ENCODE measurements around the gene TMEM33. TPM values are rescaled to one million over a fixed set of nuclear protein-coding genes. Genes with fewer than 3 reads are reported as not detected.

TMEM33 gene
- total and polyA plus RNA-seq, 7 donors, result 6.8 to 39.2 (median 24.2) TPM

GRCh38 chr4:41990365-41991111 is 55.3 kb downstream of the TMEM33 start, which contains the start of gene SLC30A9:
SLC30A9 (plus strand) TSS chr4:41990530; CDS start chr4:41990652, 122 bp downstream.
- TF ChIP-seq CTCF (IDR thresholded peaks at IDR 0.05), result peak; percentile 46
- intact Hi-C loops (cut with DNase I), result loop anchor here in 1 of 2 donors (2.0 kb wide), 1 partner anchor 56 kb away; the partner anchor contains the start of gene TMEM33
- ATAC-seq (peak; percentile 99 to 100 (median 99)), DNase-seq (peak; percentile 92 to 96)
- 0 to 1% (median 0%) methylated on average over 61 to 64 of the region's 64 CpGs for WGBS, 3 donors
- Histone ChIP-seq H3K4me1 (peaks cover 18% of the 10 kb centered on the region), H3K9me3 (no peaks in the 10 kb centered on the region), H3K27me3 (ENCODE audit: insufficient read depth in 3 of 3, low read length in 2 of 3) (no peaks in the 10 kb centered on the region), H3K4me3 (peak within 1 kb of the TSS; percentile 90), H3K36me3 (ENCODE audit: insufficient read depth in 1 of 2, low read depth in 1 of 2) (no peaks in the 10 kb centered on the region), H3K27ac (peak within 1 kb of the TSS; percentile 90)

DNA sequence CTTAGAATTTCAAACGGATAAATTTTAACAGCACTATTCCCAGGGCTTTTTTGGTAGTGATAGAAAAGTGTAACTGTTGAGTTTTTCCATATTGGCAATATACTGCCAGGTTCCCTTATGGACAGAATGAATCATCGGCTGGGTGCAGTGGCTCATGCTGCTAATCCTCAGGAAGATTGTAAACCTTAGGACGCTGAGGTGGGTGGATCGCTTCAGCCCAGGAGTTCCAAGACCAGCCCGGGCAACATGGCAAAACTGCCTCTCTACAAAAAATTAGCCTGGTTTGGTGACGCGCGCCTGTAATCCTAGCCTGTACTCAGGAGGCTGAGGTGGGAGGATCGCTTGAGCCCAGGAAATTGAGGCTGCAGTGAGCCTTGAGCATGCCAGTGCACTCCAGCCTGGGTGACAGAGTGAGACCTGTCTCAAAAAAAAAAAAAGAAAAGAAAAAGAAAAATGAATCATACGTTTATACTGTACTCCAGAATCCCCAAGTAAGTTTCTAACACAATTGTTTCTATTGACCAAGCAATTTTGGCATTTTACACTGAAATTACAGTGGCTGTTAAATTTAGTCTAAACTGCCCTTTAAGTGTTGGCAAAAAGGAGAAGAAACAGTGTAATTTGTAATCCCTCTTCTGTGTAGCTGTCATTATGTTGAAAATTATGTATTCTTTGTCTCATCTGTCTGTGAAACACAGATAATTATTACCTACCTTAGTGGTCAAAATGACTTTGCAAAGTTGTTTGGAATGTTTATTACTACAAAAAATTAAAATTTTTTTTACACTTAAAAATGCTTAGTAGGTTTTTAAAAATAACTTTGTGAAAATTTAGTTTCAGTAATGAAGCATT is 56.9 kb downstream of the TMEM33 start:
- intact Hi-C loops (cut with DNase I), result loop anchor here in 1 of 2 donors (2.0 kb wide), 1 partner anchor 57 kb away; the partner anchor contains the start of gene TMEM33
- no peak for DNase-seq
- no peak for TF ChIP-seq CTCF (IDR thresholded peaks at IDR 0.05)

DNA sequence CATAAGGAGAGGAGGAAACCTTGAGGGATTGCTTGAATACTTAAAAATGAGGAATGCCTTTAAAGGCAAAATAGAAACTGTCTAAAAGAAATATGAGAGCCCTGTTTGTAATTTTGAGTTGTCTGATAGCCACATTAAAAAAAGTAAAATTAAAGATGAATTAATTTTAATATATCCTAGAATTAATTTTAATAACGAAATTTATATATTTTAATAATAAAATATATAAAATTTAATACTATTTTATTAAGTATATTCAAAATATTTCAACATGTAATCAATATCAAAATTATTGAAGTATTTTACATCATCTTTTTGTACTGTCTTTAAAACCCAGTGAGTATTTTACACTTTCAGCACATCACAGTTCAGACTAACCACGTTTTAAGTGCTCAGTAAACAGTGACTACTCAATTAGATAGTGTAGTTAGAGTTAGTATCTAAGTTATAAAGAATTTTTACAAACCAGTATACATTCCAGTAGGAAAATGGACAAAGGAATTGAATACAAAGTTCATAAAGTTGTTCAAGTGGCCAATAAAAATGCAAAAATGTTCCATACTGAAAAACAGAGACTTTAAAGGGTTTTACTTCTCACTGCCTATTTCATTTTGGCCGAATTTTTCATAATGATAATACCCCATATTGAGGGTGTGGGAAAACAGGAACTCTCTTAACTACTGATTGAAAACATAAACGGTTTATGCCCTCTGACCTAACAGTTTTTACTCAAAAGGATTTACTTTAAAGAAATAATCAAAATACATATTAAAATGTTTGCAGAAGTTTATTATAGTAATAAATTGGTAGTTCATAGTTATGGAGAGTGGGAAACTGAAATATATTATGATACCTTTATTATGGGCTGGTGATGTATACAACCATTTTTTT is 58.0 kb downstream of the TMEM33 start:
- Histone ChIP-seq H3K9me3 (no peaks in the 10 kb centered on the region), H3K4me1 (peaks cover 18% of the 10 kb centered on the region), H3K4me3 (no peak overlapping the region), H3K27me3 (ENCODE audit: insufficient read depth in 3 of 3, low read length in 2 of 3) (no peaks in the 10 kb centered on the region), H3K27ac (no peak overlapping the region), H3K36me3 (ENCODE audit: insufficient read depth in 1 of 2, low read depth in 1 of 2) (no peaks in the 10 kb centered on the region)
- no peak for TF ChIP-seq CTCF (IDR thresholded peaks at IDR 0.05)
- ATAC-seq, result no peak
- WGBS, 3 donors, result 80 to 87% (median 87%) methylated on average over 4 of the region's 4 CpGs
- intact Hi-C loops (cut with DNase I), result no loop called here
- no peak for DNase-seq

More for the DNA sequence above, 56.9 kb downstream of the TMEM33 start:
- Histone ChIP-seq H3K36me3 (ENCODE audit: insufficient read depth in 1 of 2, low read depth in 1 of 2) (no peaks in the 10 kb centered on the region), H3K9me3 (no peaks in the 10 kb centered on the region), H3K4me3 (peak overlapping the region; percentile 90), H3K27ac (no peak overlapping the region), H3K27me3 (ENCODE audit: insufficient read depth in 3 of 3, low read length in 2 of 3) (no peaks in the 10 kb centered on the region), H3K4me1 (peaks cover 18% of the 10 kb centered on the region)
- 89 to 91% (median 90%) methylated on average over 10 of the region's 10 CpGs for WGBS, 3 donors
- no peak for ATAC-seq

DNA sequence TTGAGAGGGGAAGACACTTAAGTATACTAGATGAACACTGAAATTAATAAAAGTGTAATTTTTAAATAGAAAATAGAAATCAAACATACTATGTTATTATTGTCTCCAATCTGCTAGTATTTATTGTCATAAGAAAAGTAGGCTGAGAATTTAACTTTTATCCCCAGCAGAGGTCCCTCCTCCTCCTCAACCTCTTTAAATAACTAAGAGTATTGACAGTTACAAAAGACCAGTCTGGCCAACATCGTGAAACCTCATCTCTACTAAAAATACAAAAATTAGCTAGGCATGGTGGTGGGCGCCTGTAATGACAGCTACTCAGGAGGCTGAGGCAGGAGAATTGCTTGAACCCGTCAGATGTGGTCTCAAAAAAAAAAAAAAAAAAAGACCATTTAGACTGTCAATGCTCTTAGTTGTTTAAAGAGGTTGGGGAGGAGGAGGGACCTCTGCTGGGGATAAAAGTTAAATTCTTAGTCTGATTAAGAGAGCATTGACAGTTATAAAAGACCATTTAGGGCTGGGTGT is 59.3 kb downstream of the TMEM33 start:
- H3K4me3 ChIP-seq, result no peak overlapping the region
- H3K27me3 ChIP-seq (ENCODE audit: insufficient read depth in 3 of 3, low read length in 2 of 3), result no peaks in the 10 kb centered on the region
- TF ChIP-seq CTCF (IDR thresholded peaks at IDR 0.05), result no peak
- no peaks in the 10 kb centered on the region for H3K36me3 ChIP-seq (ENCODE audit: insufficient read depth in 1 of 2, low read depth in 1 of 2)
- intact Hi-C loops (cut with DNase I), result no loop called here
- WGBS, 3 donors, result 91 to 94% (median 91%) methylated on average over 3 of the region's 3 CpGs
- DNase-seq, result no peak
- H3K27ac ChIP-seq, result no peak overlapping the region
- peaks cover 18% of the 10 kb centered on the region for H3K4me1 ChIP-seq
- no peaks in the 10 kb centered on the region for H3K9me3 ChIP-seq
- no peak for ATAC-seq

Data from psoas muscle (tissue), 8 donors.